ENCODE results near the gene CHN2.
"Not testable (repeated sequence)": the region's sequence is repeated elsewhere in the genome, so short reads cannot be mapped to it uniquely, and the experiment has no call there.

The CHN2 gene

DNA sequence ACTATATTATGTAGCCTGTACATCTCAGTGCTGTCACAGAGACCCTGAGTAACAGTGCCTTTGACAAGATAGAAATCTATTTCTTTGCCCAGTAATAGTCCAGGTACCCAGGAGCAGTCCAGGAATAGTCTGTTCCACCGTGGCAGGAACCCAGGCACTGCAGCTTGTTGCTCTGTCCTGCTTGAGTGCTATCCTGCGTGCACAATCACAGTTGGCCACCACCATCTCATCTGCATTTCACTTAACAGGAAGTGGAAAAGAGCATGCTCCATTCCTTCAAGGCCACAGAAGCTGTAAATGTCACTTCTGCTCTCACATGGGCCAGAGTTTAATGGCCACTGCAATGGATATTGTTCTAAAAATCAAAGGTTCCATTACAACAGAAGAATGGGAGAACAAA is 307.6 kb downstream of the CHN2 start:
- Histone ChIP-seq H3K4me1 (ENCODE audit: control insufficient read depth, insufficient read depth, low read length) (peaks cover 30% of the 10 kb centered on the region), H3K4me3 (ENCODE audit: low read length) (no peak overlapping the region), H3K9me3 (replicated peaks; ENCODE audit: low read length) (no peaks in the 10 kb centered on the region), H3K27me3 (ENCODE audit: control insufficient read depth, insufficient read depth, low read length) (no peaks in the 10 kb centered on the region), H3K36me3 (ENCODE audit: insufficient read depth, low read length) (no peaks in the 10 kb centered on the region), H3K9ac (ENCODE audit: low read depth, low read length) (no peak overlapping the region), H3K4me2 (ENCODE audit: low read length) (no peak overlapping the region)

DNA sequence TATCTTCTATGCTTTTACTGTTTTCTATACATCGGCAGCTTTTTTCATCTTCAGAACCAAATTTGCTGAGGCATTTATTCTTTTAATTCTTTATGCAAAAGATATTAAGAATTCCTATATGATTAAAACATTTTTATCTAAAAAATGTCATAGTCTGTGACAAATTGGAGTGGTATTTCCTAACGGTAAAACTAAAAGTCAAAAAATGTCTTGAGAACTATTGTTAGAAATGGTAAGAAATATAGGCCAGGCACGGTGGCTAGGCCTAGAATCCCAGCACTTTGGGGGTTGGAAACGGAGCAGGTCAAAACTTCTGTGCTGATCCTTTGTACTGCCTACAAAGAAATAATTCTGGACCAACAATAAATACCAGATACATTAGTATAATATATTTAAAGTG is 311.4 kb downstream of the CHN2 start:
- H3K4me2 ChIP-seq (ENCODE audit: low read length) = no peak overlapping the region
- peaks cover 20% of the 10 kb centered on the region for H3K4me1 ChIP-seq (ENCODE audit: control insufficient read depth, insufficient read depth, low read length)
- no peak overlapping the region for H3K9ac ChIP-seq (ENCODE audit: low read depth, low read length)
- no peaks in the 10 kb centered on the region for H3K27me3 ChIP-seq (ENCODE audit: control insufficient read depth, insufficient read depth, low read length)
- peaks cover 7% of the 10 kb centered on the region for H3K36me3 ChIP-seq (ENCODE audit: insufficient read depth, low read length)
- H3K4me3 ChIP-seq (ENCODE audit: low read length) = no peak overlapping the region
- no peaks in the 10 kb centered on the region for H3K9me3 ChIP-seq (replicated peaks; ENCODE audit: low read length)

DNA sequence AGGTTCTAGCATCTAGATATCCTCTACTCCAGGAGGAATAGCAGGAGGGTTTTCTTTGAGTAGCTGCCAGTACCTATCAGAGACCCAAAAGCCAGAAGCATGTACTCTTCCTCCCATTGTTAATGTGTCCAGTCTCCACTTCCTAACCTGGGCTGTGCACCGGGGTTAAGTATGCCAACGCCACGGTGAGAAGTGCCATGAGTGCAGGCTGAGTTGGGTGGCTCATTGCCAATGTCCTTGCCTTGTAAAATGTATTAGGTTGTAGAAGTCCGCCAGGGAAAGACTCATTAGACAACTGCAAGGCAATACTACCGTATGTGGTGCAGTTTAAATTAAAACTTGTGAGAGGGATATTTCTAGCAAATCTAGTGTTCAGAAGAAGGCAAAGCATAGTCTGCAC is 314.0 kb downstream of the CHN2 start:
- no peak overlapping the region for H3K9ac ChIP-seq (ENCODE audit: low read depth, low read length)
- no peak overlapping the region for H3K4me2 ChIP-seq (ENCODE audit: low read length)
- no peak overlapping the region for H3K4me3 ChIP-seq (ENCODE audit: low read length)
- peaks cover 7% of the 10 kb centered on the region for H3K36me3 ChIP-seq (ENCODE audit: insufficient read depth, low read length)
- no peaks in the 10 kb centered on the region for H3K9me3 ChIP-seq (replicated peaks; ENCODE audit: low read length)
- peaks cover 10% of the 10 kb centered on the region for H3K4me1 ChIP-seq (ENCODE audit: control insufficient read depth, insufficient read depth, low read length)
- H3K27me3 ChIP-seq (ENCODE audit: control insufficient read depth, insufficient read depth, low read length) = no peaks in the 10 kb centered on the region

- Histone ChIP-seq H3K4me1 (ENCODE audit: control insufficient read depth, insufficient read depth, low read length) (peaks cover 10% of the 10 kb centered on the region), H3K36me3 (ENCODE audit: insufficient read depth, low read length) (peaks cover 7% of the 10 kb centered on the region), H3K27me3 (ENCODE audit: control insufficient read depth, insufficient read depth, low read length) (no peaks in the 10 kb centered on the region), H3K9ac (ENCODE audit: low read depth, low read length) (no peak overlapping the region), H3K9me3 (replicated peaks; ENCODE audit: low read length) (no peaks in the 10 kb centered on the region), H3K4me2 (ENCODE audit: low read length) (no peak overlapping the region), H3K4me3 (ENCODE audit: low read length) (no peak overlapping the region)
Measured at GRCh38 chr7:29510028-29510427, 315.5 kb downstream of the CHN2 start.

- H3K9me3 ChIP-seq (replicated peaks; ENCODE audit: low read length) = no peaks in the 10 kb centered on the region
- H3K27me3 ChIP-seq (ENCODE audit: control insufficient read depth, insufficient read depth, low read length) = no peaks in the 10 kb centered on the region
- peaks cover 7% of the 10 kb centered on the region for H3K36me3 ChIP-seq (ENCODE audit: insufficient read depth, low read length)
- H3K9ac ChIP-seq (ENCODE audit: low read depth, low read length) = no peak overlapping the region
- no peaks in the 10 kb centered on the region for H3K4me1 ChIP-seq (ENCODE audit: control insufficient read depth, insufficient read depth, low read length)
- no peak overlapping the region for H3K4me2 ChIP-seq (ENCODE audit: low read length)
- H3K4me3 ChIP-seq (ENCODE audit: low read length) = no peak overlapping the region
Measured at GRCh38 chr7:29511337-29511736, 316.8 kb downstream of the CHN2 start.

- Histone ChIP-seq H3K36me3 (ENCODE audit: insufficient read depth, low read length) (peaks cover 7% of the 10 kb centered on the region), H3K4me2 (ENCODE audit: low read length) (no peak overlapping the region), H3K4me1 (ENCODE audit: control insufficient read depth, insufficient read depth, low read length) (no peaks in the 10 kb centered on the region), H3K9ac (ENCODE audit: low read depth, low read length) (no peak overlapping the region), H3K4me3 (ENCODE audit: low read length) (no peak overlapping the region), H3K27me3 (ENCODE audit: control insufficient read depth, insufficient read depth, low read length) (no peaks in the 10 kb centered on the region), H3K9me3 (replicated peaks; ENCODE audit: low read length) (no peaks in the 10 kb centered on the region)
Measured at GRCh38 chr7:29511851-29512250, 317.3 kb downstream of the CHN2 start.

DNA sequence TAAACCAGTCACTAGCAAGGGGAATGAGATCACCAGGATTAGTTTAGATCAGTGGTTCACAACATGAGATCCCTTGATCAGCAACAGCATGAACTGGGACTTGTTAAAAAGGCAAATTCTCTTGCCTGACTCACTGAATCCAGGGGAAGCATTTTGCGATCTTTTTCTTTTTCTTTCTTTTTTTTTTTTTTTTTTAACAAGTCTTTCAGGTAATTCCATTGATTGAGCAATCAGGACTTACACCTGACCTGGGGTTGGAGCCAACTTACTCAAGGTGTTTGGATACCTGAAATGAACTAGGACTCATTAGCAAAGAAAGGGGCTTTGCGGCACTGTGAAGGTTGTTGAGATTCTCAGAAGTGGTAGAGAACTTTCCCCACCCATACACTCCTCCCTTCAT is 321.9 kb downstream of the CHN2 start:
- H3K4me2 ChIP-seq (ENCODE audit: low read length) = no peak overlapping the region
- H3K36me3 ChIP-seq (ENCODE audit: insufficient read depth, low read length) = no peaks in the 10 kb centered on the region
- H3K9me3 ChIP-seq (replicated peaks; ENCODE audit: low read length) = no peaks in the 10 kb centered on the region
- H3K4me3 ChIP-seq (ENCODE audit: low read length) = no peak overlapping the region
- no peak overlapping the region for H3K9ac ChIP-seq (ENCODE audit: low read depth, low read length)
- no peaks in the 10 kb centered on the region for H3K4me1 ChIP-seq (ENCODE audit: control insufficient read depth, insufficient read depth, low read length)
- H3K27me3 ChIP-seq (ENCODE audit: control insufficient read depth, insufficient read depth, low read length) = no peaks in the 10 kb centered on the region

DNA sequence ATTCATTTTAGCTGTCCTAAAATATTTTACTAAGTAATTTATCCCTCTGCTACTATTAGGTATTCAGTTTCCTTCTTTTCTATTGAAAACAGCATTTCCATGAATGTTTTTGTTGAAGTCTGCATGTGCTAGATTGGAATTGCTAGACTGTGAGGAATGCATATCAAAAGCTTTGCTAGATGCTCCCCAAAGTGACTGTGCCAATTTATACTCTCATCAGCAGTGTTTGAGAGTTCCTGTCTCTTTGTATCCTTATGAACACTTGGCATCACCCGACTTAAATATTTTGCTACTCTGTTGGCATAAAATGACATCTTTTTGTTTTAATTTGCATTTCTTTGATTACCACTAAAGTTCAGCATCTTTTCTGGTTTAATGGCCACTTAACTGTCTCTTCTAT is 324.0 kb downstream of the CHN2 start:
- Histone ChIP-seq H3K4me1 (ENCODE audit: control insufficient read depth, insufficient read depth, low read length) (no peaks in the 10 kb centered on the region), H3K4me3 (ENCODE audit: low read length) (no peak overlapping the region), H3K9me3 (replicated peaks; ENCODE audit: low read length) (no peaks in the 10 kb centered on the region)

DNA sequence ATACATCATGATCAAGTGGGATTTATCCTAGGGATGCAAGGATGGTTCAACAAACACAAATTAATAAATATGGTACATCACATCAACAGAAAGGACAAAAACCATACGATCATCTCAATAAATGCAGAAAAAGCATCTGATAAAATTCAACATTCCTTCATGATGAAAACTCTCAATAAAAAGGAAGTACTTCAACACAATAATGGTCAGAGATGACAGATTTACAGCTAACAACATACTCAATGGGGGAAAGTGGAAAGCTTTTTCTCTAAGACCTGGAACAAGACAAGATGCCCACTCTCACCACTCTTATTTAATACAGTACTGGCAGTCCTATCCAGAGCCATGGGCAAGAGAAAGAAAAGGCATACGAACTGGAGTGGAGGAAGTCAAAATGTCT is 329.2 kb downstream of the CHN2 start:
- Histone ChIP-seq H3K27me3 (ENCODE audit: control insufficient read depth, insufficient read depth, low read length) (no peaks in the 10 kb centered on the region), H3K4me2 (ENCODE audit: low read length) (no peak overlapping the region), H3K36me3 (ENCODE audit: insufficient read depth, low read length) (no peaks in the 10 kb centered on the region), H3K9me3 (replicated peaks; ENCODE audit: low read length) (no peaks in the 10 kb centered on the region), H3K4me3 (ENCODE audit: low read length) (no peak overlapping the region), H3K4me1 (ENCODE audit: control insufficient read depth, insufficient read depth, low read length) (no peaks in the 10 kb centered on the region), H3K9ac (ENCODE audit: low read depth, low read length) (no peak overlapping the region)

More for the DNA sequence above, 324.0 kb downstream of the CHN2 start:
- no peaks in the 10 kb centered on the region for H3K36me3 ChIP-seq (ENCODE audit: insufficient read depth, low read length)
- no peak overlapping the region for H3K4me2 ChIP-seq (ENCODE audit: low read length)
- no peaks in the 10 kb centered on the region for H3K27me3 ChIP-seq (ENCODE audit: control insufficient read depth, insufficient read depth, low read length)
- no peak overlapping the region for H3K9ac ChIP-seq (ENCODE audit: low read depth, low read length)

- Histone ChIP-seq H3K9me3 (replicated peaks; ENCODE audit: low read length) (no peaks in the 10 kb centered on the region), H3K36me3 (ENCODE audit: insufficient read depth, low read length) (no peaks in the 10 kb centered on the region), H3K4me1 (ENCODE audit: control insufficient read depth, insufficient read depth, low read length) (no peaks in the 10 kb centered on the region), H3K27me3 (ENCODE audit: control insufficient read depth, insufficient read depth, low read length) (no peaks in the 10 kb centered on the region), H3K9ac (ENCODE audit: low read depth, low read length) (no peak overlapping the region), H3K4me3 (ENCODE audit: low read length) (no peak overlapping the region), H3K4me2 (ENCODE audit: low read length) (no peak overlapping the region)
Measured at GRCh38 chr7:29527505-29528108, 333.0 kb downstream of the CHN2 start.

GRCh38 chr7:29528526-29528925 is 334.0 kb downstream of the CHN2 start:
- H3K36me3 ChIP-seq (ENCODE audit: insufficient read depth, low read length); H3K4me3 ChIP-seq (ENCODE audit: low read length); H3K27me3 ChIP-seq (ENCODE audit: control insufficient read depth, insufficient read depth, low read length); H3K4me2 ChIP-seq (ENCODE audit: low read length); H3K9me3 ChIP-seq (replicated peaks; ENCODE audit: low read length); H3K4me1 ChIP-seq (ENCODE audit: control insufficient read depth, insufficient read depth, low read length); H3K9ac ChIP-seq (ENCODE audit: low read depth, low read length): not testable (repeated sequence)

Measured in skeletal muscle satellite cell (primary cell).